HepG2 (cell line): ENCODE measurements around the gene CDC6. TPM values are rescaled to one million over a fixed set of nuclear protein-coding genes. Genes with fewer than 3 reads are reported as not detected.

ENCODE experiments used
- GATAD1 ChIP-seq: IDR thresholded peaks from 2 replicates; pipeline ENCODE4 v1.6.1; 2016; ENCODE audit warnings: missing genetic modification reagents, missing compliant biosample characterization
- HDAC1 ChIP-seq: sonication (generic); formaldehyde crosslinking; IDR thresholded peaks from 2 replicates; pipeline ENCODE4 v1.5.1; 2020; ENCODE audit warnings: mild to moderate bottlenecking, missing genetic modification reagents
- MED1 ChIP-seq: sonication (generic); formaldehyde crosslinking; IDR thresholded peaks from 2 replicates; pipeline ENCODE4 v1.4.0; 2020; ENCODE audit warnings: missing genetic modification reagents
- MTA1 ChIP-seq: sonication (generic); formaldehyde crosslinking; IDR thresholded peaks from 2 replicates; pipeline ENCODE4 v1.4.0; 2020; ENCODE audit warnings: missing genetic modification reagents, mild to moderate bottlenecking, borderline replicate concordance
- NFATC3 ChIP-seq: sonication (generic); formaldehyde crosslinking; IDR thresholded peaks from 2 replicates; pipeline ENCODE4 v1.5.1; 2020; ENCODE audit warnings: mild to moderate bottlenecking, missing genetic modification reagents
- POLR2AphosphoS5 ChIP-seq: IDR thresholded peaks from 2 replicates; pipeline ENCODE4 v1.6.1; 2012; ENCODE audit warnings: low read depth, low read length
- SIX1 ChIP-seq: sonication (generic); formaldehyde crosslinking; IDR thresholded peaks from 2 replicates; pipeline ENCODE4 v1.4.0; 2020; ENCODE audit warnings: missing genetic modification reagents, borderline replicate concordance
- SIX4 ChIP-seq: sonication (generic); formaldehyde crosslinking; IDR thresholded peaks from 2 replicates; pipeline ENCODE4 v1.4.0; 2020; ENCODE audit warnings: missing genetic modification reagents
- SMAD3 ChIP-seq: sonication (generic); formaldehyde crosslinking; IDR thresholded peaks from 2 replicates; pipeline ENCODE4 v1.4.0; 2020; ENCODE audit warnings: missing genetic modification reagents
- TAF15 ChIP-seq: fragments of 200-400 bp; formaldehyde crosslinking; IDR thresholded peaks from one replicate; pipeline ENCODE4 v1.6.1; 2018; ENCODE audit warnings: mild to moderate bottlenecking, low read depth, low read length; ENCODE audit not compliant: poor library complexity, severe bottlenecking
- ZFP36L2 ChIP-seq: sonication (generic); formaldehyde crosslinking; IDR thresholded peaks from 2 replicates; pipeline ENCODE4 v1.4.0; 2020; ENCODE audit warnings: missing genetic modification reagents
- ZNF296 ChIP-seq: sonication (generic); formaldehyde crosslinking; conservative IDR thresholded peaks from 2 replicates; pipeline ENCODE4 v1.5.0; 2020; ENCODE audit warnings: mild to moderate bottlenecking, missing genetic modification reagents
- ZNF343 ChIP-seq: sonication (generic); formaldehyde crosslinking; IDR thresholded peaks from 2 replicates; pipeline ENCODE4 v1.4.0; 2020; ENCODE audit warnings: mild to moderate bottlenecking, missing genetic modification reagents
- ZNF441 ChIP-seq: sonication (generic); formaldehyde crosslinking; IDR thresholded peaks from 2 replicates; pipeline ENCODE4 v1.7.0; 2021; ENCODE audit warnings: missing genetic modification reagents, borderline replicate concordance
- ZNF530 ChIP-seq: sonication (generic); formaldehyde crosslinking; IDR thresholded peaks from 2 replicates; pipeline ENCODE4 v1.5.0; 2020; ENCODE audit warnings: low read depth, mild to moderate bottlenecking, missing genetic modification reagents
- ZNF724P ChIP-seq: sonication (generic); formaldehyde crosslinking; IDR thresholded peaks from 2 replicates; pipeline ENCODE4 v1.8.0; 2022; ENCODE audit warnings: missing genetic modification reagents, borderline replicate concordance
- polyA plus RNA-seq, 8 experiments: library from polyadenylated mRNA; depleted of rRNA in 3 of 8; stranded (reverse) in 7 of 8; unstranded in 1 of 8; fragments of >200 nt; fragmentation: Illumina TruSeq in 4 of 8; extraction: Trizol in 4 of 8; gene quantifications; 2 replicates each; pipeline versions ENCODE4 v1.2.1 to v1.2.3, GENCODE V29; 2011 to 2016; ENCODE audit warnings: low read depth in 4 of 8, missing spikeins in 1 of 8, mixed read lengths in 1 of 8; ENCODE audit not compliant: insufficient read depth in 1 of 8
- total RNA-seq, 5 experiments: library from RNA; depleted of rRNA; stranded (reverse); fragments of >200 nt; fragmentation: Illumina TruSeq; extraction: Trizol; gene quantifications; 2 replicates each; pipeline ENCODE4 v1.2.3, GENCODE V29; 2016; ENCODE audit warnings: low read depth in 1 of 5
- TF ChIP-seq, protein P1 (sequence below): sonication (generic); formaldehyde crosslinking; IDR thresholded peaks from 2 replicates; pipeline ENCODE4 v1.8.1; 2022; ENCODE audit warnings: low read depth, mild to moderate bottlenecking, missing genetic modification reagents
- TF ChIP-seq, protein P2 (sequence below): sonication (generic); formaldehyde crosslinking; IDR thresholded peaks from 2 replicates; pipeline ENCODE4 v1.8.0; 2022; ENCODE audit warnings: missing genetic modification reagents, mild to moderate bottlenecking, inconsistent platforms, borderline replicate concordance
- TF ChIP-seq, protein P3 (sequence below): sonication (generic); formaldehyde crosslinking; conservative IDR thresholded peaks from 2 replicates; pipeline ENCODE4 v1.8.0; 2022; ENCODE audit warnings: missing genetic modification reagents
- TF ChIP-seq, protein P4 (sequence below): sonication (generic); formaldehyde crosslinking; IDR thresholded peaks from 2 replicates; pipeline ENCODE4 v1.4.0; 2020; ENCODE audit warnings: missing genetic modification reagents

The CDC6 gene
- total and polyA plus RNA-seq, 2 of the 13 experiments (the other 11 are each of a cell fraction or from before 2014, with no cell fraction given), result 17.4 to 114 TPM

DNA sequence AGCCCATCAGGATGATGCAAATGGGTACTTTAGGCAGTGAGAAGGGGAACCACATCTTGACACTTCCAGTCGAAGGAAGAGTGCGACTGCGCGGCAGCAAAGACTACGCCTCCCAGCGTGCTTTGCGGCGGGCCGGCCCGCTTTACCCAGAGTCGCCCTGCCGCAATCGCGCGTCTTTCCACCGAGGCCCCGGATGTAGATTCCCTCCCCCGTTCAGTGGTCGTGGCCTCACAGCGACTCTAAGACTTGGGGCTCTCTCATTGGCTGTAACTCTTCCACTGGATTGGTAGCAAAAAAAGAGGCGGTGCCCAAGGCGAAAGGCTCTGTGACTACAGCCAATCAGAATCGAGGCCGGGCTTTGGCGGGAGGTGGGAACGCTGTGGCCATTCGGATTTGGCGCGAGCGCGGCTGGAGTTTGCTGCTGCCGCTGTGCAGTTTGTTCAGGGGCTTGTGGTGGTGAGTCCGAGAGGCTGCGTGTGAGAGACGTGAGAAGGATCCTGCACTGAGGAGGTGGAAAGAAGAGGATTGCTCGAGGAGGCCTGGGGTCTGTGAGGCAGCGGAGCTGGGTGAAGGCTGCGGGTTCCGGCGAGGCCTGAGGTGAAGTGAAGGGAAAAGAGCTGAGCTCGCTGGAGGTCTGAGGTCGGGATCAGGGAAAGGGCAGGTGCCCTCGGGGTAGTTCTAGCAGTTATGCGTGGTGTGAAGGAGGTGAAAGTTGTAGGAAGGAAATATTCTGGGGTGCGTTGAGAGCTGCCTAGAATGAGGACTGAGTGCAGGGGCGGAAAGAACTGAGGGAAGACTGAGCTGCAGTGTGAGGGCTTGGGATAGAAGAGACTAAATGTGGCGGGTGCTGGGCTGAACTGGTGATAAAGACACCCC lies at the start of gene CDC6 (continued):
- TF ChIP-seq, protein P1, sequence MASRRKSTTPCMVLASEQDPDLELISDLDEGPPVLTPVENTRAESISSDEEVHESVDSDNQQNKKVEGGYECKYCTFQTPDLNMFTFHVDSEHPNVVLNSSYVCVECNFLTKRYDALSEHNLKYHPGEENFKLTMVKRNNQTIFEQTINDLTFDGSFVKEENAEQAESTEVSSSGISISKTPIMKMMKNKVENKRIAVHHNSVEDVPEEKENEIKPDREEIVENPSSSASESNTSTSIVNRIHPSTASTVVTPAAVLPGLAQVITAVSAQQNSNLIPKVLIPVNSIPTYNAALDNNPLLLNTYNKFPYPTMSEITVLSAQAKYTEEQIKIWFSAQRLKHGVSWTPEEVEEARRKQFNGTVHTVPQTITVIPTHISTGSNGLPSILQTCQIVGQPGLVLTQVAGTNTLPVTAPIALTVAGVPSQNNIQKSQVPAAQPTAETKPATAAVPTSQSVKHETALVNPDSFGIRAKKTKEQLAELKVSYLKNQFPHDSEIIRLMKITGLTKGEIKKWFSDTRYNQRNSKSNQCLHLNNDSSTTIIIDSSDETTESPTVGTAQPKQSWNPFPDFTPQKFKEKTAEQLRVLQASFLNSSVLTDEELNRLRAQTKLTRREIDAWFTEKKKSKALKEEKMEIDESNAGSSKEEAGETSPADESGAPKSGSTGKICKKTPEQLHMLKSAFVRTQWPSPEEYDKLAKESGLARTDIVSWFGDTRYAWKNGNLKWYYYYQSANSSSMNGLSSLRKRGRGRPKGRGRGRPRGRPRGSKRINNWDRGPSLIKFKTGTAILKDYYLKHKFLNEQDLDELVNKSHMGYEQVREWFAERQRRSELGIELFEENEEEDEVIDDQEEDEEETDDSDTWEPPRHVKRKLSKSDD, result peak; percentile 78; the same call in 1 of the 2 replicates
- TF ChIP-seq SIX1 (CRISPR knock-in tag) (no peak), MED1 (CRISPR knock-in tag) (no peak; the same call in 1 of the 2 replicates), SIX4 (CRISPR knock-in tag) (0 out of 2 replicates have a peak, but pooled peaks have one; percentile 46), TAF15 (no peak), ZNF296 (CRISPR knock-in tag) (0 out of 2 replicates have a peak, but pooled peaks have one; percentile 41), ZNF441 (CRISPR knock-in tag) (peak; percentile 68), SMAD3 (peak; percentile 76), GATAD1 (peak; percentile 92), ZNF530 (CRISPR knock-in tag) (no peak), ZNF724P (CRISPR knock-in tag) (peak; percentile 97), MTA1 (peak; percentile 45; the same call in 1 of the 2 replicates), POLR2AphosphoS5 (peak; percentile 92), NFATC3 (peak; percentile 81; the same call in 1 of the 2 replicates), ZFP36L2 (CRISPR knock-in tag) (no peak), HDAC1 (CRISPR knock-in tag) (peak; percentile 100), ZNF343 (CRISPR knock-in tag) (no peak)
- TF ChIP-seq, protein P2, sequence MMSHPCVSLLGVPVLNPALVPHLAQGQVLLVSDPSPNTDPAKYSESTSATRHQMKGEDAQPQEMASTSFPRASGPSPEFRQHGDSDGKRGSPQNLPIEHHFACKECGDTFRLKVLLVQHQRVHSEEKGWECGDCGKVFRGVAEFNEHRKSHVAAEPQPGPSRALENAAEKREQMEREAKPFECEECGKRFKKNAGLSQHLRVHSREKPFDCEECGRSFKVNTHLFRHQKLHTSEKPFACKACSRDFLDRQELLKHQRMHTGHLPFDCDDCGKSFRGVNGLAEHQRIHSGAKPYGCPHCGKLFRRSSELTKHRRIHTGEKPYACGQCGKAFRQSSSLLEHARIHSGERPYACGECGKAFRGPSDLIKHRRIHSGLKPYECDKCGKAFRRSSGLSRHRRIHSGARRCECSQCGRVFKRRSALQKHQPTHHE (CRISPR knock-in tag), result no peak
- TF ChIP-seq, protein P3, sequence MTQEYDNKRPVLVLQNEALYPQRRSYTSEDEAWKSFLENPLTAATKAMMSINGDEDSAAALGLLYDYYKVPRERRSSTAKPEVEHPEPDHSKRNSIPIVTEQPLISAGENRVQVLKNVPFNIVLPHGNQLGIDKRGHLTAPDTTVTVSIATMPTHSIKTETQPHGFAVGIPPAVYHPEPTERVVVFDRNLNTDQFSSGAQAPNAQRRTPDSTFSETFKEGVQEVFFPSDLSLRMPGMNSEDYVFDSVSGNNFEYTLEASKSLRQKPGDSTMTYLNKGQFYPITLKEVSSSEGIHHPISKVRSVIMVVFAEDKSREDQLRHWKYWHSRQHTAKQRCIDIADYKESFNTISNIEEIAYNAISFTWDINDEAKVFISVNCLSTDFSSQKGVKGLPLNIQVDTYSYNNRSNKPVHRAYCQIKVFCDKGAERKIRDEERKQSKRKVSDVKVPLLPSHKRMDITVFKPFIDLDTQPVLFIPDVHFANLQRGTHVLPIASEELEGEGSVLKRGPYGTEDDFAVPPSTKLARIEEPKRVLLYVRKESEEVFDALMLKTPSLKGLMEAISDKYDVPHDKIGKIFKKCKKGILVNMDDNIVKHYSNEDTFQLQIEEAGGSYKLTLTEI (CRISPR knock-in tag), result no peak
- TF ChIP-seq, protein P4, sequence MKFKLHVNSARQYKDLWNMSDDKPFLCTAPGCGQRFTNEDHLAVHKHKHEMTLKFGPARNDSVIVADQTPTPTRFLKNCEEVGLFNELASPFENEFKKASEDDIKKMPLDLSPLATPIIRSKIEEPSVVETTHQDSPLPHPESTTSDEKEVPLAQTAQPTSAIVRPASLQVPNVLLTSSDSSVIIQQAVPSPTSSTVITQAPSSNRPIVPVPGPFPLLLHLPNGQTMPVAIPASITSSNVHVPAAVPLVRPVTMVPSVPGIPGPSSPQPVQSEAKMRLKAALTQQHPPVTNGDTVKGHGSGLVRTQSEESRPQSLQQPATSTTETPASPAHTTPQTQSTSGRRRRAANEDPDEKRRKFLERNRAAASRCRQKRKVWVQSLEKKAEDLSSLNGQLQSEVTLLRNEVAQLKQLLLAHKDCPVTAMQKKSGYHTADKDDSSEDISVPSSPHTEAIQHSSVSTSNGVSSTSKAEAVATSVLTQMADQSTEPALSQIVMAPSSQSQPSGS (CRISPR knock-in tag), result peak; percentile 79
